Thoracic aorta (tissue), 2 donors: ENCODE measurements around the gene GFRA1. TPM values are rescaled to one million over a fixed set of nuclear protein-coding genes. Genes with fewer than 3 reads are reported as not detected.
"Not testable (repeated sequence)": the region's sequence is repeated elsewhere in the genome, so short reads cannot be mapped to it uniquely, and the experiment has no call there.

Experiments
- ATAC-seq: fragments of 150-250 bp; one replicate; pipeline ENCODE4 v1.8.0; 2017; ENCODE audit warnings: low read depth; ENCODE audit not compliant: insufficient number of reproducible peaks, low FRiP score
- DNase-seq: peaks from one replicate; pipeline ENCODE4 v3.0.0-alpha.2; 2020; ENCODE audit warnings: low spot score
- H3K27ac ChIP-seq, 2 donors: fragments of 200-600 bp; sonication (generic); 1 replicate in 1 of 2; 2 replicates in 1 of 2; pipeline ENCODE4 v1.5.1; 2016; ENCODE audit warnings: mild to moderate bottlenecking in 2 of 2, moderate library complexity in 2 of 2
- H3K27me3 ChIP-seq: fragments of 200-600 bp; sonication (generic); replicated peaks from 2 replicates; pipeline ENCODE4 v1.6.0; 2016; ENCODE audit warnings: mild to moderate bottlenecking; ENCODE audit not compliant: insufficient read depth
- H3K36me3 ChIP-seq: fragments of 200-600 bp; sonication (generic); one replicate; pipeline ENCODE4 v1.5.1; 2016
- H3K4me1 ChIP-seq, 2 donors: fragments of 200-600 bp; sonication (generic); 1 replicate in 1 of 2; 2 replicates in 1 of 2; pipeline versions ENCODE4 v1.5.1 to v1.6.0; 2016; ENCODE audit warnings: low read depth in 2 of 2, mild to moderate bottlenecking in 1 of 2; ENCODE audit not compliant: control insufficient read depth in 1 of 2
- H3K4me3 ChIP-seq: fragments of 200-600 bp; sonication (generic); 2 replicates; pipeline ENCODE4 v1.5.1; 2016; ENCODE audit warnings: mild to moderate bottlenecking
- H3K9me3 ChIP-seq: fragments of 200-600 bp; sonication (generic); 2 replicates; pipeline ENCODE4 v1.5.1; 2016
- CTCF ChIP-seq: fragments of 200-600 bp; sonication (generic); IDR thresholded peaks from one replicate; pipeline ENCODE4 v1.5.1; 2019; ENCODE audit warnings: antibody characterized with exemption
- total RNA-seq, 2 donors: library from RNA; depleted of rRNA; stranded (reverse); fragments of >200 nt; gene quantifications; one replicate each; pipeline versions ENCODE4 v1.1.0 to v1.2.3, GENCODE V29; 2016

GFRA1 gene
- total RNA-seq, 2 donors from 2014 or later: 5.8 to 9.3 TPM

DNA sequence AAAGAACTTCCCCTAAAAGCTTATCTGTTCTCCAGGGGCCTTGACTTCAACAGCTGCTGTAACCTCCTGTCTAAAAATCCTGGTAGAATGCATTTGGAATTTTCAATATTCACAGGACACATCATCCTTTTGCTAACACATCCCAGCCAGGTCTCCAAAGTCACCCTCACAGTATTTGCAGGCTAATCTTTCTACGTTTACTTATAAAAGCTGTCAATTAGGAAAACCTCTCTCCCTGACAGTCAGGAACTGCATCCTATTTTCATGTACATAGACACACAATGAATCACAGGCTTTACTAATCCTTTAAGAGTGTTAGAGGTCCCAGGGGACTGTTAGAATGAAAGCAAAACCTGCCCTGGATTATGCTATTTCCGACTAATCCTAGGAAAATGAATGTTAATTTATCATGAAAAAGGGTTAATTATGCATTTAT, 102.2 kb downstream of the GFRA1 start:
- Histone ChIP-seq H3K36me3 (no peaks in the 10 kb centered on the region), H3K27ac (no peak overlapping the region), H3K4me3 (no peak overlapping the region), H3K27me3 (no peaks in the 10 kb centered on the region), H3K9me3 (no peaks in the 10 kb centered on the region), H3K4me1 (no peaks in the 10 kb centered on the region)
- no peak for ATAC-seq
- TF ChIP-seq CTCF: no peak
- DNase-seq: no peak

- ATAC-seq (no peak), DNase-seq (no peak)
- no peaks in the 10 kb centered on the region for H3K4me1 ChIP-seq
- no peak overlapping the region for H3K27ac ChIP-seq
- no peak for TF ChIP-seq CTCF
- H3K27me3 ChIP-seq: no peaks in the 10 kb centered on the region
- no peaks in the 10 kb centered on the region for H3K9me3 ChIP-seq
- no peaks in the 10 kb centered on the region for H3K36me3 ChIP-seq
- no peak overlapping the region for H3K4me3 ChIP-seq
These were observed 103.1 kb downstream of the GFRA1 start for GRCh38 chr10:116169782-116170445.

GRCh38 chr10:116168745-116169144, 104.3 kb downstream of the GFRA1 start:
- Histone ChIP-seq H3K27me3 (no peaks in the 10 kb centered on the region), H3K27ac (no peak overlapping the region), H3K9me3 (no peaks in the 10 kb centered on the region), H3K4me3 (no peak overlapping the region), H3K36me3 (no peaks in the 10 kb centered on the region), H3K4me1 (no peaks in the 10 kb centered on the region)
- ATAC-seq (no peak), DNase-seq (no peak)
- no peak for TF ChIP-seq CTCF

GRCh38 chr10:116168329-116168728, 104.7 kb downstream of the GFRA1 start:
- ATAC-seq (no peak), DNase-seq (no peak)
- TF ChIP-seq CTCF: no peak
- H3K27me3 ChIP-seq: no peaks in the 10 kb centered on the region
- no peaks in the 10 kb centered on the region for H3K4me1 ChIP-seq
- no peak overlapping the region for H3K27ac ChIP-seq
- H3K4me3 ChIP-seq: no peak overlapping the region
- no peaks in the 10 kb centered on the region for H3K36me3 ChIP-seq
- H3K9me3 ChIP-seq: no peaks in the 10 kb centered on the region

GRCh38 chr10:116165941-116166340, 107.1 kb downstream of the GFRA1 start:
- H3K36me3 ChIP-seq, ATAC-seq, H3K27me3 ChIP-seq, H3K4me3 ChIP-seq, H3K9me3 ChIP-seq, H3K27ac ChIP-seq, H3K4me1 ChIP-seq, DNase-seq: not testable (repeated sequence)

DNA sequence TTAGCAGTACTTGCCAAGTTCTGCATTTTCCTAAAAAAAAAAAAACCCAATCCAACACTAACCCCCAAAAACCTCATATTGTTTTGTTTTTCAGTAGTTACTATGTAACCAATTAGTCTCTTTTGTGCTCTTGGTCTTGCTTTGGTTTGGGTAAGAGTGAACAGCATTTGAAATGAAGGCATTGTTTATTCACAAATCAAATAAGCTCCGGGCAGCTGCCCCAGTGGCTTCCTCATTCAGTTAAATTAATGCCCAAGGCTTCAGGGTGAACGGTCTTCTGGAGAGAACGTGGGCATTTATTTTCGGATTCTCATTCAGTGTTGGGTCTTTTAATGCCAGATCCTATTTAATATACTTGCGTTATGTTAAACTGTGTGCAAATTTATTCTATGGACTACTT, 108.7 kb downstream of the GFRA1 start:
- no peak for TF ChIP-seq CTCF
- H3K27me3 ChIP-seq: no peaks in the 10 kb centered on the region
- H3K4me3 ChIP-seq: no peak overlapping the region
- H3K9me3 ChIP-seq: no peaks in the 10 kb centered on the region
- DNase-seq (no peak), ATAC-seq (no peak)
- H3K36me3 ChIP-seq: no peaks in the 10 kb centered on the region
- no peaks in the 10 kb centered on the region for H3K4me1 ChIP-seq
- no peak overlapping the region for H3K27ac ChIP-seq
